Thymus (tissue), 11 donors: ENCODE data around the gene HDAC4. TPM values are rescaled to one million over a fixed set of nuclear protein-coding genes. Genes with fewer than 3 reads are reported as not detected.

Source experiments
- DNase-seq, 9 donors: peaks; one replicate each; pipeline ENCODE4 v3.0.0-alpha.2; 2013; ENCODE audit warnings: low spot score in 9 of 9, low read depth in 6 of 9, missing footprints in 1 of 9
- H3K27ac ChIP-seq, 2 donors: one replicate each; pipeline ENCODE4 v1.5.1; 2013; ENCODE audit warnings: control low read depth in 1 of 2, low read depth in 1 of 2, low read length in 1 of 2, mild to moderate bottlenecking in 1 of 2, moderate library complexity in 1 of 2
- H3K27me3 ChIP-seq, 2 donors: one replicate each; pipeline ENCODE4 v1.5.1; 2013; ENCODE audit warnings: low read length in 1 of 2; ENCODE audit not compliant: control insufficient read depth in 2 of 2, insufficient read depth in 1 of 2
- H3K36me3 ChIP-seq, 2 donors: one replicate each; pipeline ENCODE4 v1.5.1; 2013; ENCODE audit warnings: low read length in 1 of 2, mild to moderate bottlenecking in 1 of 2, moderate library complexity in 1 of 2; ENCODE audit not compliant: control insufficient read depth in 2 of 2, insufficient read depth in 2 of 2
- H3K4me1 ChIP-seq, 2 donors: one replicate each; pipeline ENCODE4 v1.5.1; 2013; ENCODE audit warnings: low read length in 2 of 2; ENCODE audit not compliant: control insufficient read depth in 2 of 2, insufficient read depth in 2 of 2
- H3K4me3 ChIP-seq, 2 donors: one replicate each; pipeline ENCODE4 v1.5.1; 2013; ENCODE audit warnings: low read length in 2 of 2, control low read depth in 1 of 2, mild to moderate bottlenecking in 1 of 2
- H3K9me3 ChIP-seq, 2 donors: one replicate each; pipeline ENCODE4 v1.5.1; 2013; ENCODE audit warnings: low read length in 1 of 2, mild to moderate bottlenecking in 1 of 2; ENCODE audit not compliant: control insufficient read depth in 2 of 2, insufficient read depth in 1 of 2
- WGBS: extraction: QIAGEN DNeasy Blood & Tissue Kit; methylation state at CpG from one replicate; pipeline ENCODE4 v1.1.7; 2013; 5-methylcytosine and 5-hydroxymethylcytosine counted together
- polyA plus RNA-seq: library from polyadenylated mRNA; stranded (reverse); fragments of 200-250 nt; gene quantifications from one replicate; pipeline ENCODE4 v1.2.3, GENCODE V29; 2013
- total RNA-seq: library from RNA; stranded (reverse); fragments of 120-200 nt; gene quantifications from one replicate; pipeline ENCODE4 v1.2.4, GENCODE V29; 2013
- donor health status: healthy.

Gene HDAC4
- total and polyA plus RNA-seq, 2 donors: 7.8 to 17.9 TPM

GRCh38 chr2:239288237-239288636 lies 112.6 kb downstream of the HDAC4 start:
- Histone ChIP-seq H3K9me3 (peaks cover 0 to under 1% of the 10 kb centered on the region in 2 donors), H3K27ac (peak overlapping the region in 1 of 2 donors; percentile 10), H3K4me3 (no peak overlapping the region), H3K36me3 (peaks cover 7 to 26% of the 10 kb centered on the region in 2 donors), H3K4me1 (peaks cover 40 to 87% of the 10 kb centered on the region in 2 donors), H3K27me3 (no peaks in the 10 kb centered on the region)
- 94% methylated on average over 4 of the region's 4 CpGs for WGBS
- DNase-seq: no peak

DNA sequence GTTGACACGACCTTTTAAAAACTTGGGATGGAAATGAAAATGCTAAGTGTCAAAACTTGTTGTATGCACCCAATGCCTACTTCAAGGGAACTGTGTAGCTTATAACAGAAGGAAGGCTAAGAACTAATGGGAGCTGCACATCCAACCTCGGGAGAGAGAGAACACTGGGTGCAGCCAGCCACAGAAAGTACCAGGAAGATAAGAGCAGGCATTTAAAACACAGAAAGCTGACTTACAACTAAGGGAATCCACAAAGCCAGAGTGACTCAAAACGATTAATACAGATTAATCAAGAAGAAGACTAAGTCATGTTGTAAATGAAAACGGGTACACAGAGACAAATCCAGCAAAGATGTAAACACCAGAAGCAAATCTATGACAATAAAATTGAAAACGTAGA lies 113.4 kb downstream of the HDAC4 start:
- Histone ChIP-seq H3K4me1 (peaks cover 43 to 83% of the 10 kb centered on the region in 2 donors), H3K4me3 (no peak overlapping the region), H3K36me3 (peaks cover 7 to 29% of the 10 kb centered on the region in 2 donors), H3K9me3 (peaks cover 0 to 5% of the 10 kb centered on the region in 2 donors), H3K27ac (no peak overlapping the region), H3K27me3 (no peaks in the 10 kb centered on the region)
- DNase-seq: no peak
- WGBS: 89% methylated on average over 5 of the region's 5 CpGs

- Histone ChIP-seq H3K4me3 (no peak overlapping the region), H3K36me3 (peaks cover 7 to 29% of the 10 kb centered on the region in 2 donors), H3K9me3 (peaks cover 0 to 5% of the 10 kb centered on the region in 2 donors), H3K27ac (no peak overlapping the region), H3K27me3 (no peaks in the 10 kb centered on the region), H3K4me1 (peaks cover 43 to 77% of the 10 kb centered on the region in 2 donors)
- DNase-seq: no peak
- WGBS: 97% methylated on average over 10 of the region's 10 CpGs
These were observed 113.9 kb downstream of the HDAC4 start for GRCh38 chr2:239286901-239287300.

- H3K4me3 ChIP-seq: no peak overlapping the region
- H3K27me3 ChIP-seq: no peaks in the 10 kb centered on the region
- no peak for DNase-seq
- H3K27ac ChIP-seq: peak overlapping the region in 1 of 2 donors; percentile 33
- H3K9me3 ChIP-seq: peaks cover 0 to 5% of the 10 kb centered on the region in 2 donors
- 51% methylated on average over 3 of the region's 3 CpGs for WGBS
- H3K36me3 ChIP-seq: peaks cover 4 to 25% of the 10 kb centered on the region in 2 donors
- H3K4me1 ChIP-seq: peaks cover 38 to 67% of the 10 kb centered on the region in 2 donors
These were observed 114.9 kb downstream of the HDAC4 start for GRCh38 chr2:239285932-239286230.

- peak overlapping the region; percentile 9 to 33 for H3K27ac ChIP-seq
- H3K4me3 ChIP-seq: peak overlapping the region; percentile 37 to 40
- peak in 1 of 9 donors; percentile 67 for DNase-seq
- no peaks in the 10 kb centered on the region for H3K27me3 ChIP-seq
- H3K9me3 ChIP-seq: peaks cover 0 to 5% of the 10 kb centered on the region in 2 donors
- H3K36me3 ChIP-seq: peaks cover 4 to 25% of the 10 kb centered on the region in 2 donors
- peaks cover 38 to 65% of the 10 kb centered on the region in 2 donors for H3K4me1 ChIP-seq
- WGBS: 18% methylated on average over 26 of the region's 26 CpGs
These were observed 115.5 kb downstream of the HDAC4 start for GRCh38 chr2:239285071-239285931.

GRCh38 chr2:239283961-239284795 lies 116.6 kb downstream of the HDAC4 start:
- WGBS: 97% methylated on average over 31 of the region's 31 CpGs
- Histone ChIP-seq H3K4me1 (peaks cover 33 to 69% of the 10 kb centered on the region in 2 donors), H3K36me3 (peaks cover 4 to 25% of the 10 kb centered on the region in 2 donors), H3K9me3 (peaks cover 0 to 5% of the 10 kb centered on the region in 2 donors), H3K27ac (peak overlapping the region in 1 of 2 donors; percentile 33), H3K4me3 (no peak overlapping the region), H3K27me3 (no peaks in the 10 kb centered on the region)
- no peak for DNase-seq

- Histone ChIP-seq H3K36me3 (peaks cover 4 to 25% of the 10 kb centered on the region in 2 donors), H3K27me3 (no peaks in the 10 kb centered on the region), H3K4me3 (no peak overlapping the region), H3K9me3 (peaks cover 0 to 5% of the 10 kb centered on the region in 2 donors), H3K4me1 (peaks cover 33 to 71% of the 10 kb centered on the region in 2 donors), H3K27ac (no peak overlapping the region)
- DNase-seq: no peak
- WGBS: 98% methylated on average over 29 of the region's 29 CpGs
These were observed 117.4 kb downstream of the HDAC4 start for GRCh38 chr2:239283288-239283945.

DNA sequence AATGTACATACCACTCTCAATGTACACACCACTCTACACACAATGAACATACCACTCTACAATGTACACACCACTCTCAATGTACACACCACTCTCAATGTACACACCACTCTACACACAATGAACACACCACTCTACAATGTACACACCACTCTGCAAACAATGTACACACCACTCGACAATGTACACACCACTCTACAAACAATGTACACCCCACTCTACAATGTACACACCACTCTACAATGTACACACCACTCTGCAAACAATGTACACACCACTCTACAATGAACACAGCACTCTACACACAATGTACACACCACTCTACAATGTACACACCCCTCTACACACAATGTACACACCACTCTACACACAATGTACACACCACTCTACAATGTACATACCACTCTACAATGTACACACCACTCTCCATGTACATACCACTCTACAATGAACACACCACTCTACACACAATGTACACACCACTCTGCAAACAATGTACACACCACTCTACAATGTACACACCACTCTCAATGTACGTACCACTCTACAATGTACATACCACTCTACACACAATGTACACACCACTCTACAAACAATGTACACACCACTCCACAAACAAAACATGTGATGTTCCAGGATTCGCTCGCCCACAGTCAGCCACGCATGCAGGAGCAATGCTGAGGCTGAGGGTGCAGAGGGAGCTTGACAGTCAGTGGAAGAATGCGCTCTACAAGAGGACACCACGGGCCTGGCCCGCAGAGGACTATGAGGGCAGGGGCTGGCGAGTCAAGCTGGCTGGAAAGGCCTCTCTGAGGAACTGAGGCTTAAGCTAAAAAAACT lies 118.2 kb downstream of the HDAC4 start:
- H3K36me3 ChIP-seq: peaks cover 4 to 25% of the 10 kb centered on the region in 2 donors
- H3K9me3 ChIP-seq: peaks cover 0 to 5% of the 10 kb centered on the region in 2 donors
- no peak overlapping the region for H3K4me3 ChIP-seq
- H3K4me1 ChIP-seq: peaks cover 37 to 74% of the 10 kb centered on the region in 2 donors
- no peak overlapping the region for H3K27ac ChIP-seq
- no peaks in the 10 kb centered on the region for H3K27me3 ChIP-seq
- WGBS: 98% methylated on average over 9 of the region's 9 CpGs
- no peak for DNase-seq
